ENCODE results near the gene HOXD3. TPM values are rescaled to one million over a fixed set of nuclear protein-coding genes. Genes with fewer than 3 reads are reported as not detected.

Gene HOXD3
- total RNA-seq, 1 experiment from 2014 or later = not detected

DNA sequence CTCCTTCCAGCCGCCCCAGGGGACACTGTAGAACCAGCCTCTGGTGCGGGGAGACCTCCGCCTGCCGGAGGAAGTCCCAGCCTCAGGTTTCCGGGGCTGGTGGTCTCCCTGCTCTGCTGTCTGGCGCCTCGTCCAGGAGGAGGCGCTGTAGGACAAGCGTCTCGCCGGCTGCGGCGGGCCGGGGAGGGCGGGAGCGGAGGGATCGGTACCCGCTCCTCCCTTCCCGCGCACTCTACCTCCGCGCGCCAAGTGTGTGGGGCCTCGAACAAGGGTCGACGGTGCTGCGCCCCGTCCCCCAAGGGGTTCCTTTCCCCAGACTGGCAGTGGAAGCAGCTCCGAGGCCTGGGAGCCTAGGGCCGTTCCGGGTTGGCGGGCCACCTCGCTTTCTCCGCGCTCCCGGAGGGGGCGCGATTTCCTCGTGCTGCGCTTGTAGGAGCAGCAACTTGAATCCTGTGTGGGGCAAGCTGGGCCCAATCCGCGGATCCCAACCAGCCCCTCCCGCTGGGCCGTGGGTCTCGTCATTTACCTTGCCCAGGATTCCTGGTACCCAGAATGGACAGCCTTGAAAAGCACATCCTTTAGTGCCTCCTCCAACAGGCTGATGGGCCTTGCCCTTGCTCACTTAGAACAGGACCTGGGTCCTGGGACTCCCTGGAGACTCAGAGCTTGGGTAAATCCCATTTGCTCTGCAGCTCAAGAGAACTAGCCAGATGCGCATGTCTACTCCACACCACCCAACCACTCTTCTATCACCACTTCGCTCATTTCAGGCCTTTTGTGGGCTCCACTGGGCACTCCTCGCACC, 16.4 kb upstream of the HOXD3 start (continued):
- TF ChIP-seq, protein P1, sequence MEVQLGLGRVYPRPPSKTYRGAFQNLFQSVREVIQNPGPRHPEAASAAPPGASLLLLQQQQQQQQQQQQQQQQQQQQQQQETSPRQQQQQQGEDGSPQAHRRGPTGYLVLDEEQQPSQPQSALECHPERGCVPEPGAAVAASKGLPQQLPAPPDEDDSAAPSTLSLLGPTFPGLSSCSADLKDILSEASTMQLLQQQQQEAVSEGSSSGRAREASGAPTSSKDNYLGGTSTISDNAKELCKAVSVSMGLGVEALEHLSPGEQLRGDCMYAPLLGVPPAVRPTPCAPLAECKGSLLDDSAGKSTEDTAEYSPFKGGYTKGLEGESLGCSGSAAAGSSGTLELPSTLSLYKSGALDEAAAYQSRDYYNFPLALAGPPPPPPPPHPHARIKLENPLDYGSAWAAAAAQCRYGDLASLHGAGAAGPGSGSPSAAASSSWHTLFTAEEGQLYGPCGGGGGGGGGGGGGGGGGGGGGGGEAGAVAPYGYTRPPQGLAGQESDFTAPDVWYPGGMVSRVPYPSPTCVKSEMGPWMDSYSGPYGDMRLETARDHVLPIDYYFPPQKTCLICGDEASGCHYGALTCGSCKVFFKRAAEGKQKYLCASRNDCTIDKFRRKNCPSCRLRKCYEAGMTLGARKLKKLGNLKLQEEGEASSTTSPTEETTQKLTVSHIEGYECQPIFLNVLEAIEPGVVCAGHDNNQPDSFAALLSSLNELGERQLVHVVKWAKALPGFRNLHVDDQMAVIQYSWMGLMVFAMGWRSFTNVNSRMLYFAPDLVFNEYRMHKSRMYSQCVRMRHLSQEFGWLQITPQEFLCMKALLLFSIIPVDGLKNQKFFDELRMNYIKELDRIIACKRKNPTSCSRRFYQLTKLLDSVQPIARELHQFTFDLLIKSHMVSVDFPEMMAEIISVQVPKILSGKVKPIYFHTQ (CRISPR knock-in tag; IDR thresholded peaks at IDR 0.05) = no peak
- TF ChIP-seq SMAD3 (CRISPR knock-in tag; IDR thresholded peaks at IDR 0.05; ENCODE audit: borderline replicate concordance) (peak; percentile 79; the same call in 1 of the 2 replicates), EMX1 (CRISPR knock-in tag; IDR thresholded peaks at IDR 0.05) (no peak), ZNF423 (CRISPR knock-in tag; IDR thresholded peaks at IDR 0.05) (no peak), FOXK1 (CRISPR knock-in tag; IDR thresholded peaks at IDR 0.05) (no peak), ZNF263 (CRISPR knock-in tag; IDR thresholded peaks at IDR 0.05; ENCODE audit: low read depth) (0 out of 2 replicates have a peak, but pooled peaks have one; percentile 25), ESRRA (CRISPR knock-in tag; IDR thresholded peaks at IDR 0.05; ENCODE audit: borderline replicate concordance) (peak; percentile 64; the same call in 1 of the 2 replicates), ZNF317 (CRISPR knock-in tag; IDR thresholded peaks at IDR 0.05; ENCODE audit: borderline replicate concordance, low read depth) (no peak), TCF7 (CRISPR knock-in tag; IDR thresholded peaks at IDR 0.05; ENCODE audit: low read depth) (no peak), NR2C2 (CRISPR knock-in tag; IDR thresholded peaks at IDR 0.05) (no peak), SP1 (CRISPR knock-in tag; conservative IDR thresholded peaks at IDR 0.05) (peak; percentile 54; the same call in 1 of the 2 replicates), GABPB1 (CRISPR knock-in tag; IDR thresholded peaks at IDR 0.05) (no peak; the same call in none of the 2 replicates), ZNF232 (CRISPR knock-in tag; IDR thresholded peaks at IDR 0.05) (peak; percentile 85), NFYB (CRISPR knock-in tag; conservative IDR thresholded peaks at IDR 0.05; ENCODE audit: low read depth) (no peak), ATF1 (CRISPR knock-in tag; IDR thresholded peaks at IDR 0.05) (no peak), CREB1 (CRISPR knock-in tag; IDR thresholded peaks at IDR 0.05) (no peak)
- TF ChIP-seq, protein P2, sequence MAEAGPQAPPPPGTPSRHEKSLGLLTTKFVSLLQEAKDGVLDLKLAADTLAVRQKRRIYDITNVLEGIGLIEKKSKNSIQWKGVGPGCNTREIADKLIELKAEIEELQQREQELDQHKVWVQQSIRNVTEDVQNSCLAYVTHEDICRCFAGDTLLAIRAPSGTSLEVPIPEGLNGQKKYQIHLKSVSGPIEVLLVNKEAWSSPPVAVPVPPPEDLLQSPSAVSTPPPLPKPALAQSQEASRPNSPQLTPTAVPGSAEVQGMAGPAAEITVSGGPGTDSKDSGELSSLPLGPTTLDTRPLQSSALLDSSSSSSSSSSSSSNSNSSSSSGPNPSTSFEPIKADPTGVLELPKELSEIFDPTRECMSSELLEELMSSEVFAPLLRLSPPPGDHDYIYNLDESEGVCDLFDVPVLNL (CRISPR knock-in tag; IDR thresholded peaks at IDR 0.05; ENCODE audit: borderline replicate concordance, low read depth) = 0 out of 2 replicates have a peak, but pooled peaks have one; percentile 67
- TF ChIP-seq, protein P3, sequence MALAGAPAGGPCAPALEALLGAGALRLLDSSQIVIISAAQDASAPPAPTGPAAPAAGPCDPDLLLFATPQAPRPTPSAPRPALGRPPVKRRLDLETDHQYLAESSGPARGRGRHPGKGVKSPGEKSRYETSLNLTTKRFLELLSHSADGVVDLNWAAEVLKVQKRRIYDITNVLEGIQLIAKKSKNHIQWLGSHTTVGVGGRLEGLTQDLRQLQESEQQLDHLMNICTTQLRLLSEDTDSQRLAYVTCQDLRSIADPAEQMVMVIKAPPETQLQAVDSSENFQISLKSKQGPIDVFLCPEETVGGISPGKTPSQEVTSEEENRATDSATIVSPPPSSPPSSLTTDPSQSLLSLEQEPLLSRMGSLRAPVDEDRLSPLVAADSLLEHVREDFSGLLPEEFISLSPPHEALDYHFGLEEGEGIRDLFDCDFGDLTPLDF (CRISPR knock-in tag; IDR thresholded peaks at IDR 0.05) = no peak
- TF ChIP-seq, protein P4, sequence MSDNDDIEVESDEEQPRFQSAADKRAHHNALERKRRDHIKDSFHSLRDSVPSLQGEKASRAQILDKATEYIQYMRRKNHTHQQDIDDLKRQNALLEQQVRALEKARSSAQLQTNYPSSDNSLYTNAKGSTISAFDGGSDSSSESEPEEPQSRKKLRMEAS (CRISPR knock-in tag; IDR thresholded peaks at IDR 0.05) = peak; percentile 72
- TF ChIP-seq, protein P5, sequence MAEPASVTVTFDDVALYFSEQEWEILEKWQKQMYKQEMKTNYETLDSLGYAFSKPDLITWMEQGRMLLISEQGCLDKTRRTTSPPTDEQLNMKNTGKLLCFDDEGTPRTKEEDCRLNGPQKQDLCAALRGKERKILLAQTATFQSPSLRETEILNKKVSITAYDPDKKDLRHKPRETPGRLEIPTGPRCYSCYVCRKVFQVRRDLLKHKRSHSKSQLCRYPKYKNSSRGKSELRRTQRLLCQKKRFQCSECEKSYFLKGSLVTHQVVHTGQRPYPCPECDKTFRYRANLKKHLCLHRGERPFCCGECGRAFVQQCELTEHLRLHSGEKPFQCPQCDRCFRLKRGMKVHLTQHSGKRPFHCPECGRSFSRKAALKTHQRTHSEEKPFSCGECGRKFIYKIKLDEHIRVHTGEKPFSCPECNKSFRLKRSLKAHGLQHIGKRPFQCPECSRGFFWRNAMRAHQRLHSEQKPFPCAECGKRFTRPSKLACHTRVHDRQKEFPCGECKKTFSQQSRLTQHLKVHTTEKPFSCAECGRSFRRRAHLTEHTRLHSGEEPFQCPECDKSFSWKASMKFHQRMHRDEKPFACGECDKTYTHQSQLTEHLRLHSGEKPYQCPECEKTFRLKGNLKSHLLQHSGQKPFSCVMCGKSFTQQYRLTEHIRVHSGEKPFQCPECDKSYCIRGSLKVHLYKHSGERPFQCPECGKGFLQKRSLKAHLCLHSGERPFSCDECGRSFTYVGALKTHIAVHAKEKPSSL (CRISPR knock-in tag; conservative IDR thresholded peaks at IDR 0.05) = no peak
- TF ChIP-seq, protein P6, sequence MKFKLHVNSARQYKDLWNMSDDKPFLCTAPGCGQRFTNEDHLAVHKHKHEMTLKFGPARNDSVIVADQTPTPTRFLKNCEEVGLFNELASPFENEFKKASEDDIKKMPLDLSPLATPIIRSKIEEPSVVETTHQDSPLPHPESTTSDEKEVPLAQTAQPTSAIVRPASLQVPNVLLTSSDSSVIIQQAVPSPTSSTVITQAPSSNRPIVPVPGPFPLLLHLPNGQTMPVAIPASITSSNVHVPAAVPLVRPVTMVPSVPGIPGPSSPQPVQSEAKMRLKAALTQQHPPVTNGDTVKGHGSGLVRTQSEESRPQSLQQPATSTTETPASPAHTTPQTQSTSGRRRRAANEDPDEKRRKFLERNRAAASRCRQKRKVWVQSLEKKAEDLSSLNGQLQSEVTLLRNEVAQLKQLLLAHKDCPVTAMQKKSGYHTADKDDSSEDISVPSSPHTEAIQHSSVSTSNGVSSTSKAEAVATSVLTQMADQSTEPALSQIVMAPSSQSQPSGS (CRISPR knock-in tag; IDR thresholded peaks at IDR 0.05; ENCODE audit: borderline replicate concordance, low read depth) = no peak
- TF ChIP-seq, protein P7, sequence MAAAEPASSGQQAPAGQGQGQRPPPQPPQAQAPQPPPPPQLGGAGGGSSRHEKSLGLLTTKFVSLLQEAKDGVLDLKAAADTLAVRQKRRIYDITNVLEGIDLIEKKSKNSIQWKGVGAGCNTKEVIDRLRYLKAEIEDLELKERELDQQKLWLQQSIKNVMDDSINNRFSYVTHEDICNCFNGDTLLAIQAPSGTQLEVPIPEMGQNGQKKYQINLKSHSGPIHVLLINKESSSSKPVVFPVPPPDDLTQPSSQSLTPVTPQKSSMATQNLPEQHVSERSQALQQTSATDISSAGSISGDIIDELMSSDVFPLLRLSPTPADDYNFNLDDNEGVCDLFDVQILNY (CRISPR knock-in tag; IDR thresholded peaks at IDR 0.05) = peak; percentile 56; the same call in 1 of the 2 replicates
- TF ChIP-seq, protein P8, sequence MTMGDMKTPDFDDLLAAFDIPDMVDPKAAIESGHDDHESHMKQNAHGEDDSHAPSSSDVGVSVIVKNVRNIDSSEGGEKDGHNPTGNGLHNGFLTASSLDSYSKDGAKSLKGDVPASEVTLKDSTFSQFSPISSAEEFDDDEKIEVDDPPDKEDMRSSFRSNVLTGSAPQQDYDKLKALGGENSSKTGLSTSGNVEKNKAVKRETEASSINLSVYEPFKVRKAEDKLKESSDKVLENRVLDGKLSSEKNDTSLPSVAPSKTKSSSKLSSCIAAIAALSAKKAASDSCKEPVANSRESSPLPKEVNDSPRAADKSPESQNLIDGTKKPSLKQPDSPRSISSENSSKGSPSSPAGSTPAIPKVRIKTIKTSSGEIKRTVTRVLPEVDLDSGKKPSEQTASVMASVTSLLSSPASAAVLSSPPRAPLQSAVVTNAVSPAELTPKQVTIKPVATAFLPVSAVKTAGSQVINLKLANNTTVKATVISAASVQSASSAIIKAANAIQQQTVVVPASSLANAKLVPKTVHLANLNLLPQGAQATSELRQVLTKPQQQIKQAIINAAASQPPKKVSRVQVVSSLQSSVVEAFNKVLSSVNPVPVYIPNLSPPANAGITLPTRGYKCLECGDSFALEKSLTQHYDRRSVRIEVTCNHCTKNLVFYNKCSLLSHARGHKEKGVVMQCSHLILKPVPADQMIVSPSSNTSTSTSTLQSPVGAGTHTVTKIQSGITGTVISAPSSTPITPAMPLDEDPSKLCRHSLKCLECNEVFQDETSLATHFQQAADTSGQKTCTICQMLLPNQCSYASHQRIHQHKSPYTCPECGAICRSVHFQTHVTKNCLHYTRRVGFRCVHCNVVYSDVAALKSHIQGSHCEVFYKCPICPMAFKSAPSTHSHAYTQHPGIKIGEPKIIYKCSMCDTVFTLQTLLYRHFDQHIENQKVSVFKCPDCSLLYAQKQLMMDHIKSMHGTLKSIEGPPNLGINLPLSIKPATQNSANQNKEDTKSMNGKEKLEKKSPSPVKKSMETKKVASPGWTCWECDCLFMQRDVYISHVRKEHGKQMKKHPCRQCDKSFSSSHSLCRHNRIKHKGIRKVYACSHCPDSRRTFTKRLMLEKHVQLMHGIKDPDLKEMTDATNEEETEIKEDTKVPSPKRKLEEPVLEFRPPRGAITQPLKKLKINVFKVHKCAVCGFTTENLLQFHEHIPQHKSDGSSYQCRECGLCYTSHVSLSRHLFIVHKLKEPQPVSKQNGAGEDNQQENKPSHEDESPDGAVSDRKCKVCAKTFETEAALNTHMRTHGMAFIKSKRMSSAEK (CRISPR knock-in tag; IDR thresholded peaks at IDR 0.05; ENCODE audit: borderline replicate concordance) = no peak

All from WTC11 (cell line).